ENCODE data around the gene GDNF. TPM values are rescaled to one million over a fixed set of nuclear protein-coding genes. Genes with fewer than 3 reads are reported as not detected.

GDNF gene
- total RNA-seq, 1 experiment from 2014 or later, result not detected

GRCh38 chr5:37825334-37825915 lies 14.4 kb downstream of the GDNF start:
- POLR2A ChIA-PET, result no interaction called here
- intact Hi-C loops (cut with micrococcal nuclease; ENCODE audit: unreplicated experiment), result no loop called here
- Mint-ChIP-seq H3K36me3 (ENCODE audit: insufficient read depth, unreplicated experiment) (no peaks in the 10 kb centered on the region), H3K4me1 (ENCODE audit: low read depth, unreplicated experiment) (no peaks in the 10 kb centered on the region), H3K27ac (ENCODE audit: unreplicated experiment) (no peak overlapping the region), H3K27me3 (ENCODE audit: insufficient read depth, unreplicated experiment) (no peaks in the 10 kb centered on the region), H3K9me3 (ENCODE audit: unreplicated experiment) (no peaks in the 10 kb centered on the region), H3K4me3 (ENCODE audit: unreplicated experiment) (no peak overlapping the region)
- no peak for TF ChIP-seq CTCF (IDR thresholded peaks at IDR 0.05; ENCODE audit: insufficient read depth in 1 of 2, low read depth in 1 of 2, low read length in 1 of 2, severe bottlenecking in 1 of 2, unreplicated experiment in 1 of 2)
- H3K4me1 ChIP-seq, result no peaks in the 10 kb centered on the region
- CTCF ChIA-PET, result no interaction called here
- no peaks in the 10 kb centered on the region for H3K27me3 ChIP-seq (replicated peaks; ENCODE audit: control insufficient read depth, insufficient read depth, low read length)
- no peak for DNase-seq
- no peak overlapping the region for H3K4me3 ChIP-seq (ENCODE audit: low read depth, low read length)
- no TSS peak for BruUV-seq (replicated peaks)
- no peaks in the 10 kb centered on the region for H3K36me3 ChIP-seq (ENCODE audit: control insufficient read depth, insufficient read depth, low read length)
- H3K9me3 ChIP-seq, result no peaks in the 10 kb centered on the region

GRCh38 chr5:37823433-37824152 lies 16.2 kb downstream of the GDNF start:
- Histone ChIP-seq H3K9me3 (no peaks in the 10 kb centered on the region), H3K27me3 (replicated peaks; ENCODE audit: control insufficient read depth, insufficient read depth, low read length) (no peaks in the 10 kb centered on the region), H3K36me3 (ENCODE audit: control insufficient read depth, insufficient read depth, low read length) (no peaks in the 10 kb centered on the region), H3K4me1 (no peaks in the 10 kb centered on the region), H3K4me3 (ENCODE audit: low read depth, low read length) (no peak overlapping the region)
- BruUV-seq (replicated peaks), result no TSS peak
- H3K27me3 Mint-ChIP-seq (ENCODE audit: insufficient read depth, unreplicated experiment), result no peaks in the 10 kb centered on the region
- TF ChIP-seq CTCF (IDR thresholded peaks at IDR 0.05; ENCODE audit: insufficient read depth in 1 of 2, low read depth in 1 of 2, low read length in 1 of 2, severe bottlenecking in 1 of 2, unreplicated experiment in 1 of 2), result no peak
- no peaks in the 10 kb centered on the region for H3K4me1 Mint-ChIP-seq (ENCODE audit: low read depth, unreplicated experiment)
- H3K4me3 Mint-ChIP-seq (ENCODE audit: unreplicated experiment), result no peak overlapping the region
- CTCF ChIA-PET, result no interaction called here
- no peak overlapping the region for H3K27ac Mint-ChIP-seq (ENCODE audit: unreplicated experiment)
- no peak for DNase-seq
- H3K9me3 Mint-ChIP-seq (ENCODE audit: unreplicated experiment), result no peaks in the 10 kb centered on the region
- POLR2A ChIA-PET, result no interaction called here
- intact Hi-C loops (cut with micrococcal nuclease; ENCODE audit: unreplicated experiment), result no loop called here
- no peaks in the 10 kb centered on the region for H3K36me3 Mint-ChIP-seq (ENCODE audit: insufficient read depth, unreplicated experiment)

GRCh38 chr5:37816883-37817282 lies 23.0 kb downstream of the GDNF start:
- Histone ChIP-seq H3K4me1 (no peaks in the 10 kb centered on the region), H3K9me3 (no peaks in the 10 kb centered on the region), H3K27me3 (replicated peaks; ENCODE audit: control insufficient read depth, insufficient read depth, low read length) (no peaks in the 10 kb centered on the region), H3K36me3 (ENCODE audit: control insufficient read depth, insufficient read depth, low read length) (no peaks in the 10 kb centered on the region), H3K4me3 (ENCODE audit: low read depth, low read length) (no peak overlapping the region)
- ChIA-PET CTCF (no interaction called here), POLR2A (no interaction called here)
- H3K27me3 Mint-ChIP-seq (ENCODE audit: insufficient read depth, unreplicated experiment), result no peaks in the 10 kb centered on the region
- no TSS peak for BruUV-seq (replicated peaks)
- H3K9me3 Mint-ChIP-seq (ENCODE audit: unreplicated experiment), result no peaks in the 10 kb centered on the region
- TF ChIP-seq CTCF (IDR thresholded peaks at IDR 0.05; ENCODE audit: insufficient read depth in 1 of 2, low read depth in 1 of 2, low read length in 1 of 2, severe bottlenecking in 1 of 2, unreplicated experiment in 1 of 2), result no peak
- H3K36me3 Mint-ChIP-seq (ENCODE audit: insufficient read depth, unreplicated experiment), result no peaks in the 10 kb centered on the region
- no peak for DNase-seq
- H3K4me1 Mint-ChIP-seq (ENCODE audit: low read depth, unreplicated experiment), result no peaks in the 10 kb centered on the region
- intact Hi-C loops (cut with micrococcal nuclease; ENCODE audit: unreplicated experiment), result no loop called here
- no peak overlapping the region for H3K4me3 Mint-ChIP-seq (ENCODE audit: unreplicated experiment)
- no peak overlapping the region for H3K27ac Mint-ChIP-seq (ENCODE audit: unreplicated experiment)

Data from Caco-2 (cell line).